Adrenal gland (tissue), 5 donors: ENCODE data around the gene NPPB.

Source experiments
- CTCF ChIP-seq, 6 experiments: fragments of 450-650 bp in 4 of 6; fragments of 200-600 bp in 2 of 6; sonication (generic) in 1 of 6; IDR thresholded peaks; 1 replicate in 5 of 6; 2 replicates in 1 of 6; pipeline versions ENCODE4 v1.5.1 to v1.8.0; 2016 to 2021; ENCODE audit warnings: antibody characterized with exemption in 6 of 6, mild to moderate bottlenecking in 2 of 6, moderate library complexity in 1 of 6
- POLR2A ChIP-seq, 2 donors: fragments of 450-650 bp; IDR thresholded peaks; one replicate each; pipeline ENCODE4 v1.6.1; 2017; ENCODE audit warnings: antibody characterized with exemption in 2 of 2, mild to moderate bottlenecking in 2 of 2, moderate library complexity in 1 of 2
- donor health status: DM: no; HTN: no; CAD: no.

- TF ChIP-seq CTCF (IDR thresholded peaks at IDR 0.05) (no peak), POLR2A (IDR thresholded peaks at IDR 0.05) (no peak)
Measured at GRCh38 chr1:11833497-11833896, 25.2 kb downstream of the NPPB start.
